ENCODE measurements around the gene GALR2.

Gene GALR2

GRCh38 chr17:76125922-76126321 lies 51.3 kb downstream of the GALR2 start:
- peak; percentile 1 for DNase-seq (ENCODE audit: low spot score)

All from HuH-7 (cell line).